Measurements from ENCODE around the gene MST1R. TPM values are rescaled to one million over a fixed set of nuclear protein-coding genes. Genes with fewer than 3 reads are reported as not detected.

Gene MST1R
- polyA plus RNA-seq, 6 donors from 2014 or later, result not detected

DNA sequence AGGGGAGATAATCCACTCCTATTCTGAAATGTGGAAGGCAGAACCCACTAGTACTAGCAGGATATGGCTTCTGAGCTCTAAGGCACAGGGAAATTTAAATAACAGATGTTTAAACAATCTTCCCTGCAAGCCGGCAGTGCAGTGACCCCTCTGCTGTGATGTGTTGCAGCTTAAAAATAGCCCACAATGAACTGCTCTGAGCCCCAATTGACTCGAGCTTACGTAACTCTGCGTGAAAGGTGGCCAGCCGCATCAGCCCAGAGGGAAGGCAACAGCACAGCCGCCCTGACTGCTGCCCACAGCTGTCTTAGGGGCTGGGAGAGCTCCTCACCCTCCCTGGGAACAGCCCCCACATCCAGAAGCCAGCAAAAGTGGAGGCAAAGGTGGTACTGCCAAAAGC, 21.5 kb downstream of the MST1R start:
- Mint-ChIP-seq H3K36me3 (no peaks in the 10 kb centered on the region), H3K27ac (no peak overlapping the region), H3K4me3 (no peak overlapping the region), H3K4me1 (no peaks in the 10 kb centered on the region), H3K27me3 (peaks cover 0 to 8% (median 6%) of the 10 kb centered on the region in 3 donors), H3K9me3 (no peaks in the 10 kb centered on the region)
- ATAC-seq (ENCODE audit: low read depth in 2 of 2), result no peak
- no peak for DNase-seq

DNA sequence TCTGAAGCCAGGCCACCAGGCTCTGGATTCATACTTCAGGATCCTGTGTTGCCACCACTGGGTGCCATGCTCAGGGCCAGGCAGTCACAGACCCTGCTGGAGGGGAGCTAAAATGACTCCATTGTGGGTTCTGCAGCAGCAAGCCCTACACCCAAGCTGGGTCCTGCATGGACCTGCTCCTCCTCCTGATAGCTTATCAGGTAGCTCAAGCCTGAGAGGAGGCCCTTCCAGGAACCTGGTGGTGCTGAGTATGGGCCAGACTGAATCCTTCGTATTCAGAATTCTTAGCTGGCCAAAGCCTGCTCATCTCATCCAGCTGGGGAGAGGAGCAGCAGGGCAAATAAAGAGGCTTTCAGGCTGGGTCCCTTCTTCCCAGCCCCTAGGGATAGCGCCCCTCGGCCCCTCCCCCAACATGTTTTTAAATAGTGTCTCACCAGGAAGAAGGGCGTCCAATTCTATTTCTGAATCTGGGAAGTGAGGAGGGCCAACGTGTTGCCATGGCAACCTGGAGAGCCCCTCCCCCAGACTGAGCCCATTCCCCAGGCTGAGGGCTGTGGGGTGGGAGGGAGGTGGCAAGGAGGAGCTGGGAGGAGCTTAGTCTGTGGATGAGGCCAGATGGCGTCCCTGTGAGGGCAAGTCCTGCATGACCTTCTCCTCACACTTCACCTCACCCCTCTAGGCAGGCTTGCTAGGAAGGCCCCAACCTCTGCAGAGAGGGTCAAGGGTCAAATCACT, 22.9 kb downstream of the MST1R start:
- H3K4me3 Mint-ChIP-seq, result no peak overlapping the region
- no peaks in the 10 kb centered on the region for H3K9me3 Mint-ChIP-seq
- DNase-seq (no peak), ATAC-seq (ENCODE audit: low read depth in 2 of 2) (no peak)
- H3K36me3 Mint-ChIP-seq, result no peaks in the 10 kb centered on the region
- H3K4me1 Mint-ChIP-seq, result no peaks in the 10 kb centered on the region
- H3K27me3 Mint-ChIP-seq, result peaks cover 0 to 8% (median 6%) of the 10 kb centered on the region in 3 donors
- H3K27ac Mint-ChIP-seq, result no peak overlapping the region

DNA sequence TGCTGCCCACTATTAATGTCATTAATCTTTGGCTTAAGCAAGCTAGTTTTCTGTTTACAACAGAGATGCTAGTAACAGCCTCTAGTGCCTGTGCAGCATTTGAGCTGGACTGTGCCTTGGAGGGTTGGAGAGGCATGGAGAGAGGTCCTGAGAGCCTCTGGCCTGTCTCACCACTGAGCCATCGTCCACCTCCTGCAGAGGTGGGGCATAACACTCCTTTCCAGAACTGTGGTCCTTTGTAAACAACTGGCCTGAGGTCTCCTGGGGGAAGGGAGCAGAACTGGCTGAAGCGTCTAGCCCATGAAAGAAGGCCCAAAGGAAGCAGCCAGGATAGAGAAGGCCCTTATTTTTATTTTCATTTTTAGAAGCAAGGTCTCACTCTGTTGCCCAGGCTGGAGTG, 24.0 kb downstream of the MST1R start:
- ATAC-seq (ENCODE audit: low read depth in 2 of 2), result no peak
- peak overlapping the region in 1 of 6 donors; percentile 29 for H3K27ac Mint-ChIP-seq
- H3K27me3 Mint-ChIP-seq, result peaks cover 0 to 15% (median 9%) of the 10 kb centered on the region in 3 donors
- no peaks in the 10 kb centered on the region for H3K36me3 Mint-ChIP-seq
- no peak for DNase-seq
- H3K9me3 Mint-ChIP-seq, result no peaks in the 10 kb centered on the region
- H3K4me3 Mint-ChIP-seq, result no peak overlapping the region
- H3K4me1 Mint-ChIP-seq, result no peaks in the 10 kb centered on the region

DNA sequence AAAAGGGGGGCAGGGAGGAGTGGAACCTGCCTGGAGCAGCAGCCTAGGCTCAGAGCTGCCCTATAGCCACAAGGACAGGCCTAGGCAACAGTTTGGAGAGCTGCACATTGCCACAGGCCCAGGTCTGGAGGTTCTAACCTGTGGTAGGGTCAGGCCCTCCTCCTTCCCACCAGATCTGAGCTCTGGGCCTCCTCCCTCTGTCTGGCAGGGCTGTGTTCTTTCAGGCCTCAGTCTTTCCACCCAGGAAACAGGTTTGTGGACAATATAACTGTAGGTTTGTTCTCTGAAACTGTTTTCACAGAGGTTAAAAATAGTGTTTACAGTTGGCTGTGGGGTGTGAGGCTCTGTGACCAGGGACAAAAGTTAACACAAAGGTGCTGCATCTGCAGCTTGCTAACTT, 25.0 kb downstream of the MST1R start:
- Mint-ChIP-seq H3K4me1 (no peaks in the 10 kb centered on the region), H3K27ac (no peak overlapping the region), H3K36me3 (no peaks in the 10 kb centered on the region), H3K4me3 (no peak overlapping the region), H3K27me3 (peaks cover 0 to 16% (median 11%) of the 10 kb centered on the region in 3 donors), H3K9me3 (no peaks in the 10 kb centered on the region)
- DNase-seq (no peak), ATAC-seq (ENCODE audit: low read depth in 2 of 2) (no peak)

DNA sequence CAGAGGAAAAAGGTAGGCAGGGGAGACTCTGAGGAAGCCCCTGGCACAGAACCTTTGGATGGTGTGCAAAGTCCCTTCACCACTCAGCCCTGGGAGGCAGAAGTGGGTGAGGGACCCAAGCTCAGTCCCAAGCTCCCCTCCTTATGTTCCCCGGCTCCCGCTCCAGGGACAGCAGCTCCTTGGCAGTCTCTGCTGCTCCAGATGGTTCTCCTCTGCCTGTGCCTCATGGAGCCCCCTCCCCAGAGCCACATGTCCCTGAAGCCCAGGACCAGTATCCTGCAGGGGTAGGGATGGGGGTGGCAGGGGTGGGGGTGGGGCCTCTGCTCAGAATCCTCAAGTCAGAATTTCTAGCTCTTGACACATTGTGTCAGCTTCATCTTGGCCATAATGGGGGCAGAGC, 26.0 kb downstream of the MST1R start:
- no peak overlapping the region for H3K4me3 Mint-ChIP-seq
- H3K4me1 Mint-ChIP-seq, result no peaks in the 10 kb centered on the region
- no peaks in the 10 kb centered on the region for H3K36me3 Mint-ChIP-seq
- H3K9me3 Mint-ChIP-seq, result no peaks in the 10 kb centered on the region
- DNase-seq, result no peak
- H3K27ac Mint-ChIP-seq, result no peak overlapping the region
- no peak for ATAC-seq (ENCODE audit: low read depth in 2 of 2)
- H3K27me3 Mint-ChIP-seq, result peaks cover 0 to 16% (median 11%) of the 10 kb centered on the region in 3 donors

DNA sequence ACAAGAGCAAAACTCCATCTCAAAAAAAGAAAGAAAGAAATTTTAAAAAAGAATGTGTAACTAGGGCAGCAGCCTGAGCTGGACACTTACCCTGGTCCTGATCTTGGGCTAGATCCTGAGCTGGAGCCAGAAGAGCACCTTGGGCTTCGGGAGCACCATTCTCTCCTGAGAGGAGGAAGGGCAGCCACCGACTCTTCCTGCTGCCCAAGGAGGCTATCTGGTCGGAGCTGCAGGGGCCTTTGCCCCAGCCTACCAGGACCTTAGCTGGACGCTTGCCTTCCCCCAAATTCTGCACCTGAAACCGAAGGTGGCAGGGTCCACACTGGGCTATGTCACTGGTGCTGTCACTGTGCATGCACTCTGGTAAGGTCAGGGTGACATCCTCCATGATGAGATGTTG, 27.1 kb downstream of the MST1R start:
- H3K36me3 Mint-ChIP-seq, result no peaks in the 10 kb centered on the region
- H3K9me3 Mint-ChIP-seq, result no peaks in the 10 kb centered on the region
- no peak overlapping the region for H3K4me3 Mint-ChIP-seq
- no peak overlapping the region for H3K27ac Mint-ChIP-seq
- H3K4me1 Mint-ChIP-seq, result no peaks in the 10 kb centered on the region
- H3K27me3 Mint-ChIP-seq, result peaks cover 0 to 18% (median 14%) of the 10 kb centered on the region in 3 donors
- ATAC-seq (ENCODE audit: low read depth in 2 of 2) (no peak), DNase-seq (no peak)

DNA sequence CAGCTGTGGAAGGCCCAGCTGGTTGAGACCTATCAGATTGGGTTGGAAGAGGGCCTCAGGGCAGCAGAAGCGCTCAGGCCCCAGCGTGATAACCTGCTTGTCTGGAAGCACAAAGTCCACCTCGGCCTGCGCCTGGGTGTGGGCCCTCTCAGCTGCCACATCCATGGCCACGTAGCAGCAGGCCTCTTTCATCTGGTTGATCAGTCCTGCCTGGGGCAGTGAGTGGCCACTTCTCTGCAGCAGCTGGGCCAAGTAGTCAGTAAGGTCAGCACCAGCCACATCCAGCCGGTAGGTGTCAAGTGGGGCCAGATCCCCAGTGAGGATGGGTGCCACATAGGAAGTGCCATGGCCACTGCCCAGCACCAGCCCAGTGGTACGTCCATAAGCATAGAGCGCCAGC, 30.1 kb downstream of the MST1R start:
- no peak for DNase-seq
- ATAC-seq (ENCODE audit: low read depth in 2 of 2), result no peak
- H3K27ac Mint-ChIP-seq, result no peak overlapping the region
- H3K4me3 Mint-ChIP-seq, result no peak overlapping the region
- peaks cover 0 to under 1% (median 0%) of the 10 kb centered on the region in 3 donors for H3K4me1 Mint-ChIP-seq
- H3K9me3 Mint-ChIP-seq, result no peaks in the 10 kb centered on the region
- H3K27me3 Mint-ChIP-seq, result peaks cover 7 to 32% (median 22%) of the 10 kb centered on the region in 3 donors
- no peaks in the 10 kb centered on the region for H3K36me3 Mint-ChIP-seq

DNA sequence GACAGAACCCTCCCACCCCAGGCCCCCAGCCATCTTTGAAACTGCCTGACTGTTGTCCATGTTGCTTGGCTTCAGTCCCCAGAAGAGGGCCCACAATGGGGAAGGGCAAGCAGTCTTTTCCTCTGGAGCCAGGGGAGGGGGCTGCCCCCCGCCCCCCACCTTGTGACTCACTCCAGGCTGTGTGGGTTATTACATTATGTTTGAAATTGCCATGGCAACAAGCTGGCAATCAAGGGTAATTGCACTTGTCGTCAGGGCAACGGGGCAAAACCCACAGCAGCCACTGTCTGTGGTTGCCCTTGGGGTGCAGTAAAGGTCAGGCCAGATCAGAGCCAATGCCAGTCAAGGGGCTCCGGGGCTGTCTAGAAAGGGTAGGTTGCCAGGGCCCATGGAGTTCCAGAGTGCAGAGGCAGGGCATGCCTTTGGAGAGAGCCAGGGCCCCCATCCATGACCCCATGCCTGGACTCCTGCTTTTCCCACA, 30.8 kb downstream of the MST1R start:
- peak; percentile 27 to 40 for ATAC-seq (ENCODE audit: low read depth in 2 of 2)
- no peaks in the 10 kb centered on the region for H3K36me3 Mint-ChIP-seq
- H3K4me1 Mint-ChIP-seq, result peaks cover 0 to 7% (median 0%) of the 10 kb centered on the region in 3 donors
- H3K9me3 Mint-ChIP-seq, result no peaks in the 10 kb centered on the region
- H3K27me3 Mint-ChIP-seq, result peaks cover 7 to 40% (median 30%) of the 10 kb centered on the region in 3 donors
- H3K4me3 Mint-ChIP-seq, result no peak overlapping the region
- H3K27ac Mint-ChIP-seq, result no peak overlapping the region
- DNase-seq, result no peak

DNA sequence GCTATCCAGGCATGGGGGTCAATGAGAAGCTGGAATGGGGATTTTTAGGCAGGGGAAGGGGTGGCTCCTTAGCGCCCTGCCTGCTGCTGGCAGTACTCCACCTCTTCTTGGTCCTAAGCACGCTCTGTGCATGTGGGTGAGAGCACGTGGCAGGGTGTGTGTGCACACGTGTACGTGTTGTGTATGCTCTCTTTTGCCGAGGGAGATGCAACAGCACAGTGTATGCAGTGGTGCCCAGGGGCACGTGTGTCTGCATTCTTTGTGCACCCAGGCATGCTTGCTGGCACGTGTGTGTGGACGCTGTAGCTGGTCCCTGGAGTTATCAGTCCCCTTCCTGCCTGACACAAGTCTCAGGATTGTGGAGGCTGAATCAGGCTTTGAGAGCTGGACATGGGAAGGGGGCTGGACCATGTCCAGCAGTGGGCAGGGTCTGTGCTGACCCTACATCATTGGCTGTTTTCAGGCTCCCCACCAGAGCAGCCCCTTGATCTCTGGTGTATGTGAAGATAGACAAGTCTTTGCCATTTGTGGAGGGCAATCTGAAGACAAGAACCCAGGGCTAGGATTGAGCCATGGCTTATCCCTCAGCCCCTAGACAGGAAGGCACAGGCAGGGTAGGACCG, 32.0 kb downstream of the MST1R start:
- ATAC-seq (ENCODE audit: low read depth in 2 of 2) (no peak), DNase-seq (no peak)
- H3K36me3 Mint-ChIP-seq, result no peaks in the 10 kb centered on the region
- H3K9me3 Mint-ChIP-seq, result peaks cover 0 to 1% (median 0%) of the 10 kb centered on the region in 7 donors
- H3K4me3 Mint-ChIP-seq, result no peak overlapping the region
- H3K27me3 Mint-ChIP-seq, result peaks cover 17 to 52% (median 42%) of the 10 kb centered on the region in 3 donors
- H3K4me1 Mint-ChIP-seq, result peaks cover 0 to 7% (median 0%) of the 10 kb centered on the region in 3 donors
- peak overlapping the region in 1 of 6 donors; percentile 28 for H3K27ac Mint-ChIP-seq

DNA sequence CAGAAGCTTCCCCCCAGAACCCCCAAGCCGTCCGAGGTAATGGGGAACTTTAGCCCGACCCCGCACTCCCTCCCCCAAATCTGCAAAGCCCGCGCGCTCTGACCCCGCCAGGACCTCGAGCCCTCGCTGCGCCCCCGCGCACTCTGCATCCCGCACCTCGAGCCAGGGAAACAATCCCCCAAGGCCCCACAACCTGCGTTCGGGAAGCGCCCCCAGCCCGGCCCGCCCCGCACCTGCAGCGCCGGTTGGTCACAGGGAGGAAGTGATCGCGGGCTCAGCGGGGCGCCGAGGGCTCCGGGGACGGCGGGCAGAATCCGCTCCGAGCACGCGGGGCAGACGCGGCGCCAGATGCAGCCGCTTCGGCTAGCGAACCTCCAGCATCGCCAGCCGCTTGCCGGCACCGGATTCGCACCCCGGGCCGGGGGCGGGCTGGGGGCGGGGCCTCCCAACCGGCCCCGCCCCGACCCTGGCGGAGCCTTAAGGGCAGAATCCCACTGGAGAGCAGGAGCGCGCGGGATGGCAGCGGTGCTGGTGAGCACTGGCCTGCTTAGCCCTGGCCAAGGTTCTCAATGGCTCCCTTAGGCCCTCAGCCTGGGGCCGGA, 34.0 kb downstream of the MST1R start, which contains the start of gene CAMKV:
Gene CAMKV, minus strand, starts transcription at position 382 of the 602 bp plus-strand sequence. CDS start 7,518 bp downstream, outside the sequence.
- DNase-seq (peak; percentile 37), ATAC-seq (ENCODE audit: low read depth in 2 of 2) (peak; percentile 74 to 78)
- Mint-ChIP-seq H3K36me3 (no peaks in the 10 kb centered on the region), H3K4me1 (peaks cover 0 to 7% (median 0%) of the 10 kb centered on the region in 3 donors), H3K9me3 (peaks cover 0 to 1% (median 0%) of the 10 kb centered on the region in 7 donors), H3K27me3 (peaks cover 23 to 68% (median 53%) of the 10 kb centered on the region in 3 donors), H3K27ac (no peak within 1 kb of the TSS), H3K4me3 (peak within 1 kb of the TSS in 7 of 8 donors; percentile 52 to 82 (median 66))

DNA sequence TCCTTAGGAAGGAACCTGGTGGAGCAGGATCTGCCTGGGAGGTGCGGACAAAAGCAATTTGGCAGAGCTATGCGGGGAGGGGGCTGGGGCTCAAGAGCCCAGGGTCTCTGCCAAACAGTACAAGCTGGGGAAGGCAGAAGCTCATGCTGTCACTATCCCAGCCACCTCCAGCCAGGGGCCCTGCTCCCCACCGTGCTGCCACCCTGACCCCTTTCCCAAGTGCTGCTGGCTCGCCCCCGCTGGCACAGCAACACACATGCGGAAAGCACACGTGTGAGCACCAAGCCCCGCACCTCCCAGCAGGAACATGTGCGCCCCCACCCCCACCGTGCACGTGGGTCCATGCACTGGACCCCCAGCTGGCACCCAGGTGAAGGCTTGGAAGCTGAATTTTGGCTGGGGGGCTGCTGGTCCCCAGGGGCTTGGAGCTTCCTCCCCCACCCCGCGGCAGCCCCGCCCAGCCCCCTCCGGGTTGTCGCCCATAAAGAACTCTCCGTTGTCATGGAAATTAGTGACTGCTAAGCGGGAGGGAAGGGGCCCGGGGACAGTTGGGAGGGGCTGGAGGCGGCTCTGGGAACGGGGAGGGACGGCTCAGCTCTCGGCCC, 34.7 kb downstream of the MST1R start:
- peaks cover 28 to 74% (median 52%) of the 10 kb centered on the region in 3 donors for H3K27me3 Mint-ChIP-seq
- no peaks in the 10 kb centered on the region for H3K36me3 Mint-ChIP-seq
- no peak overlapping the region for H3K27ac Mint-ChIP-seq
- peak overlapping the region in 6 of 8 donors; percentile 34 to 82 (median 67) for H3K4me3 Mint-ChIP-seq
- peaks cover 0 to 7% (median 0%) of the 10 kb centered on the region in 3 donors for H3K4me1 Mint-ChIP-seq
- no peak for DNase-seq
- peak in 1 of 2 donors; percentile 19 for ATAC-seq (ENCODE audit: low read depth in 2 of 2)
- H3K9me3 Mint-ChIP-seq, result peaks cover 0 to 1% (median 0%) of the 10 kb centered on the region in 7 donors

DNA sequence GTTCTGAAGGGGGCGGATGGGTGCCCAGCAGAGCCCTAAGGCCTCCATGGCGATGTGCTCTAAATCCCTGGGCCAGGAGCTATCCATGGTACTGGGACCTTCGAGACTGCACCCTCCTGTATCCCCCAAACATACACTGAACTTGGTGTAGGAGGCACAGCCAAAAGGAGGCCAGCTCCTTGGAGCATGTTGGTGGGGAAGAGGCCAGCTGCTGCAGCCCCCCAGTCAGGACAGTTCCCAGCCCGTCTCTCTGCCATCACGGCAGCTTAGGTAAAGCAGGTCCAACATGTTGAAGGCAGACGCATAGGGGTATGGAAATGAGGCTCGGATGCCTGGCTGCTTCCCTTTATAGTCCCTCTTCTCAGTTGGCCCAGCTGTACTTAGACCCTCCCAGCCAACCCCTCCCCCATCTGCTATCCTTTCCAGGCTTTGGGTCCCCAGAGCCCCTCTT, 35.8 kb downstream of the MST1R start:
- peaks cover 0 to 7% (median 0%) of the 10 kb centered on the region in 3 donors for H3K4me1 Mint-ChIP-seq
- H3K27ac Mint-ChIP-seq, result no peak overlapping the region
- H3K27me3 Mint-ChIP-seq, result peaks cover 32 to 85% (median 58%) of the 10 kb centered on the region in 3 donors
- ATAC-seq (ENCODE audit: low read depth in 2 of 2), result no peak
- H3K4me3 Mint-ChIP-seq, result peak overlapping the region in 3 of 8 donors; percentile 19 to 51 (median 20)
- no peaks in the 10 kb centered on the region for H3K36me3 Mint-ChIP-seq
- H3K9me3 Mint-ChIP-seq, result peaks cover 0 to 1% (median 0%) of the 10 kb centered on the region in 7 donors
- no peak for DNase-seq

DNA sequence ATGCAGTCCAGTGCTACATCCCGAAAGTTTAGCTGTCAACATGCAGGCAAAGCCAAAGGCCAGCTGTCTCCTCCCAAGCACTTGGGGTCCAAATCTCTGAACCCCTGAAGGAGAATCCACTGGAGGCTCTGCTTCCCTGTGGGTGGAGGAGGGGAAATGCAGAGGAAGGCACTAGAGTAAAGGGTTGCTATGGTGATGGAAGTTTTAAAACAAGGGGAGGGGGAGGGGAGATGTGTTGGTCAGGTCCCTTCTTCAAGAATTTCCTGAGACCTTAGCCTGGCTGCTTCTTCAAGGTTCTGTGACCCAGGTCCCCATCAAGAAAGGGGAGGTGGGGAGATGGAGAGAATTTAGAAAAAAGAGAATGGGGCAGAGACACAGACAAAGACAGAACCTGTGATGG, 36.3 kb downstream of the MST1R start:
- peaks cover 35 to 87% (median 61%) of the 10 kb centered on the region in 3 donors for H3K27me3 Mint-ChIP-seq
- peak overlapping the region in 1 of 6 donors; percentile 38 for H3K27ac Mint-ChIP-seq
- peaks cover 0 to 1% (median 0%) of the 10 kb centered on the region in 7 donors for H3K9me3 Mint-ChIP-seq
- DNase-seq (no peak), ATAC-seq (ENCODE audit: low read depth in 2 of 2) (no peak)
- H3K36me3 Mint-ChIP-seq, result no peaks in the 10 kb centered on the region
- no peak overlapping the region for H3K4me3 Mint-ChIP-seq
- H3K4me1 Mint-ChIP-seq, result peaks cover 0 to 7% (median 0%) of the 10 kb centered on the region in 3 donors
